Measurements from ENCODE around the gene KANK2. TPM values are rescaled to one million over a fixed set of nuclear protein-coding genes. Genes with fewer than 3 reads are reported as not detected.

Gene KANK2
- total and polyA plus RNA-seq, 2 of the 4 experiments (the other 2 are of a cell fraction): 104 to 176 TPM

DNA sequence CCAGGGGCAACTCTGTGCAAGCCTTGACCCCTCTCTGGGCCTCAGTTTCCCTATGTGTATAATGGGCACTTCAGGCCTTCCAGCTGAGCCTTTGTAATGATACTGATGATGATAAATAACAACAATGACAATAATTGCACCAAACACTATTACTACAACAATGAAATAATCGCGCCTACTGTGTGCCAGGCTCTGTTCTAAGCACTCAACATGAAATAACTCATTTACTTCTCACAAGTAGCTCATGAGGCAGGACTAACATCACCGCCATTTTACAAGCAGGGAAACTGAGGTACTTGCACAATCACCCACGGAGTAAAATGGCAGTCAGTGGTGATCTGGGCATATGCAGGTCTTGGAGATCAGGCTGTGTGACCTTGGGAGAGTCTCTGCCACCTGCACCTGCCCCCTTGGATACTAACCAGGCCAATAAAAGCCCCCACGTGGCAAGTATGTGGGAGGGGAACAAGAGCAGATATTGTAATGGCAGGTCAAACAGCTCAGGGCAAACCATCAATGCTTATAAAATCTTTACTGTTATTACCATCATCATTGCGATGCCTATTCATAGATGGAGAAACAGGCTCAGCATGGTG lies 41.5 kb upstream of the KANK2 start:
- no peak overlapping the region for H3K4me3 ChIP-seq (ENCODE audit: insufficient read depth, low read depth, low read length)
- intact Hi-C loops (cut with micrococcal nuclease) (no loop called here), in situ Hi-C loops (cut with MboI; ENCODE audit: low sequenced_read_pairs) (no loop called here), dilution Hi-C loops (cut with HindIII; ENCODE audit: low sequenced_read_pairs, unreplicated experiment) (no loop called here)
- H3K9me1 ChIP-seq (ENCODE audit: insufficient read depth, low read length): peaks cover 4% of the 10 kb centered on the region; the same call in 1 of the 2 replicates
- no peak overlapping the region for H2AK5ac ChIP-seq (ENCODE audit: low read depth, low read length)
- TF ChIP-seq POLR2A (IDR thresholded peaks at IDR 0.05; ENCODE audit: low read depth, low read length): no peak
- no peak overlapping the region for H2AK9ac ChIP-seq (replicated peaks; ENCODE audit: low read depth, low read length, poor library complexity)
- H2BK5ac ChIP-seq (ENCODE audit: low read depth, low read length, poor library complexity, severe bottlenecking): no peak overlapping the region
- H4K20me1 ChIP-seq (ENCODE audit: insufficient read depth, low read length): no peaks in the 10 kb centered on the region
- no peak overlapping the region for H3K4ac ChIP-seq (ENCODE audit: low read depth, low read length)
- H2BK15ac ChIP-seq (ENCODE audit: low read depth, low read length): no peak overlapping the region
- H3K36me3 ChIP-seq (ENCODE audit: control insufficient read depth, insufficient read depth, low read length): peaks cover 28% of the 10 kb centered on the region; the same call in 1 of the 2 replicates
- no peaks in the 10 kb centered on the region for H3K27me3 ChIP-seq (ENCODE audit: control insufficient read depth, insufficient read depth, low read length)
- ATAC-seq (ENCODE audit: low read depth): no peak
- WGBS, 2 experiments (ENCODE audit: extremely low coverage in 2 of 2, insufficient read length in 1 of 2): 100% methylated on average over 2 of the region's 6 CpGs; no CpG with 5 or more reads in 1 of the 2 experiments
- no peaks in the 10 kb centered on the region for H3K79me1 ChIP-seq (ENCODE audit: low read depth in 1 of 2, low read length in 2 of 2)
- H3K18ac ChIP-seq (ENCODE audit: low read depth, low read length): no peak overlapping the region
- H3K4me2 ChIP-seq (ENCODE audit: low read depth, low read length): no peak overlapping the region
- H3K27ac ChIP-seq (ENCODE audit: insufficient read depth, low read length): no peak overlapping the region
- 0 out of 2 replicates have a peak, but pooled peaks cover 1% of the 10 kb centered on the region for H3K4me1 ChIP-seq (ENCODE audit: control insufficient read depth, insufficient read depth, low read length)
- ChIA-PET POLR2A (ENCODE audit: unreplicated experiment) (no interaction called here), CTCF (no interaction called here)
- H3K56ac ChIP-seq (ENCODE audit: extremely low read depth, insufficient read depth, low read length): no peak overlapping the region
- H3K9ac ChIP-seq (ENCODE audit: low read depth, low read length): no peak overlapping the region
- H3K9me3 ChIP-seq (ENCODE audit: control insufficient read depth, insufficient read depth, low read length): no peaks in the 10 kb centered on the region
- no peak overlapping the region for H4K5ac ChIP-seq (ENCODE audit: low read depth, low read length)
- BruUV-seq (replicated peaks): no TSS peak
- no peak overlapping the region for H4K8ac ChIP-seq (ENCODE audit: low read depth in 2 of 2, low read length in 2 of 2)
- H3K14ac ChIP-seq (replicated peaks; ENCODE audit: low read depth, low read length): no peak overlapping the region
- no peak overlapping the region for H2AFZ ChIP-seq (replicated peaks; ENCODE audit: low read length, poor library complexity)
- H2BK20ac ChIP-seq (ENCODE audit: low read depth, low read length): no peak overlapping the region
- no peak overlapping the region for H4K91ac ChIP-seq (ENCODE audit: insufficient read depth, low read depth, low read length)
- H2BK120ac ChIP-seq (ENCODE audit: low read depth, low read length): no peak overlapping the region
- H3K23ac ChIP-seq (ENCODE audit: low read depth, low read length): no peak overlapping the region
- no peak for DNase-seq

Measured in IMR-90 (cell line).